H9 (cell line): Measurements from ENCODE around the gene LAMB1. TPM values are rescaled to one million over a fixed set of nuclear protein-coding genes. Genes with fewer than 3 reads are reported as not detected.

ENCODE experiments used
- DNase-seq: peaks from one replicate; pipeline ENCODE4 v3.0.0-alpha.2; 2017
- H2AFZ ChIP-seq: one replicate; pipeline ENCODE4 v1.6.1; 2013; ENCODE audit warnings: mild to moderate bottlenecking, low read length, control low read depth, moderate library complexity
- H2AK5ac ChIP-seq: 2 replicates; pipeline ENCODE4 v1.6.1; 2013; ENCODE audit warnings: low read length, control low read depth, mixed read lengths; ENCODE audit not compliant: insufficient read length
- H2BK120ac ChIP-seq: one replicate; pipeline ENCODE4 v1.6.1; 2013; ENCODE audit warnings: low read depth, mild to moderate bottlenecking, low read length, control low read depth, inconsistent platforms; ENCODE audit not compliant: poor library complexity, severe bottlenecking
- H2BK12ac ChIP-seq: 2 replicates; pipeline ENCODE4 v1.6.1; 2013; ENCODE audit warnings: low read length, control low read depth, mixed read lengths, low read depth; ENCODE audit not compliant: insufficient read length
- H2BK15ac ChIP-seq: 2 replicates; pipeline ENCODE4 v1.6.1; 2013; ENCODE audit warnings: low read depth, low read length, control low read depth
- H2BK20ac ChIP-seq: one replicate; pipeline ENCODE4 v1.6.1; 2013; ENCODE audit warnings: low read depth, mild to moderate bottlenecking, low read length, control low read depth, inconsistent platforms; ENCODE audit not compliant: poor library complexity, severe bottlenecking
- H2BK5ac ChIP-seq: 2 replicates; pipeline ENCODE4 v1.6.1; 2013; ENCODE audit warnings: low read length, control low read depth, mixed read lengths; ENCODE audit not compliant: insufficient read length
- H3K14ac ChIP-seq: 2 replicates; pipeline ENCODE4 v1.6.1; 2013; ENCODE audit warnings: low read length, control low read depth; ENCODE audit not compliant: insufficient read depth
- H3K18ac ChIP-seq: 2 replicates; pipeline ENCODE4 v1.6.1; 2013; ENCODE audit warnings: low read depth, mild to moderate bottlenecking, mixed read lengths, low read length, control low read depth; ENCODE audit not compliant: insufficient read length
- H3K23ac ChIP-seq: 2 replicates; pipeline ENCODE4 v1.6.1; 2013; ENCODE audit warnings: low read length, control low read depth, mixed read lengths, low read depth; ENCODE audit not compliant: insufficient read length
- H3K23me2 ChIP-seq: 2 replicates; pipeline ENCODE4 v1.6.1; 2013; ENCODE audit warnings: low read depth, mild to moderate bottlenecking, mixed read lengths, low read length, control low read depth; ENCODE audit not compliant: insufficient read length, poor library complexity, severe bottlenecking
- H3K27ac ChIP-seq: 2 replicates; pipeline ENCODE4 v1.5.1; 2013; ENCODE audit warnings: low read length, control low read depth, mixed read lengths, low read depth; ENCODE audit not compliant: insufficient read length
- H3K27me3 ChIP-seq: 2 replicates; pipeline ENCODE4 v1.6.1; 2013; ENCODE audit warnings: low read length, control low read depth, inconsistent platforms; ENCODE audit not compliant: insufficient read depth
- H3K4ac ChIP-seq: 2 replicates; pipeline ENCODE4 v1.6.1; 2013; ENCODE audit warnings: low read depth, mild to moderate bottlenecking, control low read depth, inconsistent platforms, low read length, moderate library complexity
- H3K4me1 ChIP-seq: 2 replicates; pipeline ENCODE4 v1.6.1; 2013; ENCODE audit warnings: low read length, control low read depth, inconsistent platforms; ENCODE audit not compliant: insufficient read depth
- H3K4me2 ChIP-seq: 2 replicates; pipeline ENCODE4 v1.6.1; 2013; ENCODE audit warnings: low read length, control low read depth, mixed read lengths; ENCODE audit not compliant: insufficient read length, insufficient read depth
- H3K56ac ChIP-seq: 2 replicates; pipeline ENCODE4 v1.6.1; 2013; ENCODE audit warnings: low read depth, mild to moderate bottlenecking, mixed read lengths, low read length, control low read depth; ENCODE audit not compliant: insufficient read length
- H3K79me1 ChIP-seq: 2 replicates; pipeline ENCODE4 v1.6.1; 2013; ENCODE audit warnings: low read depth, mild to moderate bottlenecking, moderate library complexity, low read length, control low read depth, inconsistent platforms; ENCODE audit not compliant: insufficient read depth, poor library complexity, severe bottlenecking
- H3K79me2 ChIP-seq: 2 replicates; pipeline ENCODE4 v1.6.1; 2013; ENCODE audit warnings: low read length, control low read depth, inconsistent platforms; ENCODE audit not compliant: insufficient read depth
- H3K9ac ChIP-seq: 2 replicates; pipeline ENCODE4 v1.6.1; 2013; ENCODE audit warnings: low read length, control low read depth, mixed read lengths; ENCODE audit not compliant: insufficient read length; ENCODE audit errors: extremely low read depth
- H3K9me3 ChIP-seq: one replicate; pipeline ENCODE4 v1.6.1; 2013; ENCODE audit warnings: low read depth, low read length, inconsistent platforms; ENCODE audit not compliant: control insufficient read depth
- H3T11ph ChIP-seq: one replicate; pipeline ENCODE4 v1.6.1; 2013; ENCODE audit warnings: mild to moderate bottlenecking, low read length, control low read depth, inconsistent platforms
- H4K20me1 ChIP-seq: one replicate; pipeline ENCODE4 v1.6.1; 2013; ENCODE audit not compliant: control insufficient read depth, insufficient read length, insufficient read depth
- H4K5ac ChIP-seq: 2 replicates; pipeline ENCODE4 v1.6.1; 2013; ENCODE audit warnings: low read depth, mild to moderate bottlenecking, mixed read lengths, low read length, control low read depth; ENCODE audit not compliant: insufficient read length
- H4K8ac ChIP-seq: replicated peaks from 2 replicates; pipeline ENCODE4 v1.6.1; 2013; ENCODE audit warnings: low read length, control low read depth, mixed read lengths, low read depth; ENCODE audit not compliant: insufficient read length
- H4K91ac ChIP-seq: 2 replicates; pipeline ENCODE4 v1.6.1; 2013; ENCODE audit warnings: low read depth, mild to moderate bottlenecking, moderate library complexity, mixed read lengths, low read length, control low read depth; ENCODE audit not compliant: insufficient read length
- H3K27ac Mint-ChIP-seq, 3 experiments: 2 replicates in 2 of 3; 3 replicates in 1 of 3; pipeline ENCODE4 v1.8.0; 2020 to 2021; ENCODE audit warnings: mixed read lengths in 3 of 3, mild to moderate bottlenecking in 1 of 3, moderate library complexity in 1 of 3
- H3K27me3 Mint-ChIP-seq: 2 replicates; pipeline ENCODE4 v1.8.0; 2021; ENCODE audit warnings: low read depth, mild to moderate bottlenecking, moderate library complexity, mixed read lengths
- H3K36me3 Mint-ChIP-seq, 3 experiments: 2 replicates in 2 of 3; 3 replicates in 1 of 3; pipeline ENCODE4 v1.8.0; 2020 to 2021; ENCODE audit warnings: low read depth in 3 of 3, mixed read lengths in 3 of 3; ENCODE audit not compliant: insufficient read depth in 1 of 3
- H3K4me1 Mint-ChIP-seq, 2 experiments: 2 replicates each; pipeline ENCODE4 v1.8.0; 2020; ENCODE audit warnings: mixed read lengths in 2 of 2
- H3K4me3 Mint-ChIP-seq, 2 experiments: 2 replicates in 1 of 2; 3 replicates in 1 of 2; pipeline ENCODE4 v1.8.0; 2020 to 2021; ENCODE audit warnings: mild to moderate bottlenecking in 2 of 2, mixed read lengths in 2 of 2, moderate library complexity in 1 of 2
- H3K9me3 Mint-ChIP-seq, 2 experiments: 2 replicates in 1 of 2; 3 replicates in 1 of 2; pipeline ENCODE4 v1.8.0; 2020; ENCODE audit warnings: mild to moderate bottlenecking in 2 of 2, mixed read lengths in 2 of 2, moderate library complexity in 1 of 2
- WGBS: extraction: QIAGEN DNeasy Blood & Tissue Kit; methylation state at CpG from one replicate; pipeline ENCODE4 v1.1.7; 2013; ENCODE audit warnings: missing lambda C conversion rate, low lambda C conversion rate, mixed read lengths; ENCODE audit not compliant: insufficient read length; ENCODE audit errors: extremely low coverage; 5-methylcytosine and 5-hydroxymethylcytosine counted together
- total RNA-seq: library from RNA; stranded (reverse); gene quantifications from 2 replicates; pipeline ENCODE4 v1.2.1, GENCODE V29; 2021
- TF ChIP-seq, protein P1 (sequence below): fragments of 200-600 bp; sonication (generic); conservative IDR thresholded peaks from 3 replicates; pipeline ENCODE4 v1.8.0; 2021; ENCODE audit warnings: antibody characterized with exemption, mild to moderate bottlenecking

The LAMB1 gene
- total RNA-seq, 1 experiment from 2014 or later, result 75.8 TPM

DNA sequence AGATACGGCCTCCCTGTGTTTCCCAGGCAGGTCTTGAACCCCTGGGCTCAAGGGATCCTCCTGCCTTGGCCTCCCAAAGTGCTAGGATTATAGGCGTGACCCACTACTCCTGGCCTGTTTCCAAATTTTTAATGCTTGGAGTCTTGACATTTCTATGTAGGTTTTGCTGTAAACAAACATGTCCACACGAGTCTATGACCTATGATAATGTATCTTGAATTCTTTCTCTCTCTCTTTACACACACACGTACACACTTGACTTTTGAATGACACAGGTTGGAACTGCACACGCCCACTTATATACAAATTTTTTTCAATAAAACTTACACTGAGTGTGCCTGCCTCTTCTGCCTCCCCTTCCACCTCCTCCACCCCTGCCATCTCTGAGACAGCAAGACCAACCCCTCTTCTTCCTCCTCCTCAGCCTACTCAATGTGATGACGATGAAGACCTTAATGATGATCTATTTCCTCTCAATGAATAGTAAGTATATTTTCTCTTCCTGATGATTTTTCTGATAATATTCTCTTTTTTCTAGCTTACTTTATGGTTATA is 44.1 kb upstream of the LAMB1 start:
- no peaks in the 10 kb centered on the region for H4K20me1 ChIP-seq
- H3T11ph ChIP-seq, result no peak overlapping the region
- H3K9me3 ChIP-seq, result no peaks in the 10 kb centered on the region
- H2BK15ac ChIP-seq, result no peak overlapping the region
- H3K23me2 ChIP-seq, result no peaks in the 10 kb centered on the region
- no peak overlapping the region for H3K56ac ChIP-seq
- H2BK5ac ChIP-seq, result no peak overlapping the region
- no peak overlapping the region for H4K8ac ChIP-seq
- no peak overlapping the region for H3K18ac ChIP-seq
- no peak overlapping the region for H3K9ac ChIP-seq
- no peak for DNase-seq
- no peaks in the 10 kb centered on the region for H3K79me2 ChIP-seq
- Mint-ChIP-seq H3K4me1 (no peaks in the 10 kb centered on the region), H3K4me3 (no peak overlapping the region), H3K27ac (no peak overlapping the region), H3K36me3 (no peaks in the 10 kb centered on the region), H3K27me3 (no peaks in the 10 kb centered on the region), H3K9me3 (no peaks in the 10 kb centered on the region; a peak in 1 of 5 replicates)
- H3K23ac ChIP-seq, result no peak overlapping the region
- no peak overlapping the region for H2BK20ac ChIP-seq
- H4K5ac ChIP-seq, result no peak overlapping the region
- no CpG with 5 or more reads among the region's 6 CpGs for WGBS
- H3K27ac ChIP-seq, result no peak overlapping the region
- H3K4me1 ChIP-seq, result no peaks in the 10 kb centered on the region
- H2BK120ac ChIP-seq, result no peak overlapping the region
- H3K14ac ChIP-seq, result no peak overlapping the region
- no peaks in the 10 kb centered on the region for H3K27me3 ChIP-seq
- no peak overlapping the region for H4K91ac ChIP-seq
- H3K79me1 ChIP-seq, result no peaks in the 10 kb centered on the region
- H2BK12ac ChIP-seq, result no peak overlapping the region
- TF ChIP-seq, protein P1, sequence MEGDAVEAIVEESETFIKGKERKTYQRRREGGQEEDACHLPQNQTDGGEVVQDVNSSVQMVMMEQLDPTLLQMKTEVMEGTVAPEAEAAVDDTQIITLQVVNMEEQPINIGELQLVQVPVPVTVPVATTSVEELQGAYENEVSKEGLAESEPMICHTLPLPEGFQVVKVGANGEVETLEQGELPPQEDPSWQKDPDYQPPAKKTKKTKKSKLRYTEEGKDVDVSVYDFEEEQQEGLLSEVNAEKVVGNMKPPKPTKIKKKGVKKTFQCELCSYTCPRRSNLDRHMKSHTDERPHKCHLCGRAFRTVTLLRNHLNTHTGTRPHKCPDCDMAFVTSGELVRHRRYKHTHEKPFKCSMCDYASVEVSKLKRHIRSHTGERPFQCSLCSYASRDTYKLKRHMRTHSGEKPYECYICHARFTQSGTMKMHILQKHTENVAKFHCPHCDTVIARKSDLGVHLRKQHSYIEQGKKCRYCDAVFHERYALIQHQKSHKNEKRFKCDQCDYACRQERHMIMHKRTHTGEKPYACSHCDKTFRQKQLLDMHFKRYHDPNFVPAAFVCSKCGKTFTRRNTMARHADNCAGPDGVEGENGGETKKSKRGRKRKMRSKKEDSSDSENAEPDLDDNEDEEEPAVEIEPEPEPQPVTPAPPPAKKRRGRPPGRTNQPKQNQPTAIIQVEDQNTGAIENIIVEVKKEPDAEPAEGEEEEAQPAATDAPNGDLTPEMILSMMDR, result no peak
- no peak overlapping the region for H3K4ac ChIP-seq
- H3K4me2 ChIP-seq, result no peak overlapping the region
- H2AK5ac ChIP-seq, result no peak overlapping the region
- H2AFZ ChIP-seq, result no peak overlapping the region
